NCI-H1105 (cell line): ENCODE results near the gene ARHGAP6.

ENCODE experiments used
- DNase-seq: peaks from one replicate; lab custom pipeline; 2025; lab: John Stamatoyannopoulos, UW

Gene ARHGAP6

DNA sequence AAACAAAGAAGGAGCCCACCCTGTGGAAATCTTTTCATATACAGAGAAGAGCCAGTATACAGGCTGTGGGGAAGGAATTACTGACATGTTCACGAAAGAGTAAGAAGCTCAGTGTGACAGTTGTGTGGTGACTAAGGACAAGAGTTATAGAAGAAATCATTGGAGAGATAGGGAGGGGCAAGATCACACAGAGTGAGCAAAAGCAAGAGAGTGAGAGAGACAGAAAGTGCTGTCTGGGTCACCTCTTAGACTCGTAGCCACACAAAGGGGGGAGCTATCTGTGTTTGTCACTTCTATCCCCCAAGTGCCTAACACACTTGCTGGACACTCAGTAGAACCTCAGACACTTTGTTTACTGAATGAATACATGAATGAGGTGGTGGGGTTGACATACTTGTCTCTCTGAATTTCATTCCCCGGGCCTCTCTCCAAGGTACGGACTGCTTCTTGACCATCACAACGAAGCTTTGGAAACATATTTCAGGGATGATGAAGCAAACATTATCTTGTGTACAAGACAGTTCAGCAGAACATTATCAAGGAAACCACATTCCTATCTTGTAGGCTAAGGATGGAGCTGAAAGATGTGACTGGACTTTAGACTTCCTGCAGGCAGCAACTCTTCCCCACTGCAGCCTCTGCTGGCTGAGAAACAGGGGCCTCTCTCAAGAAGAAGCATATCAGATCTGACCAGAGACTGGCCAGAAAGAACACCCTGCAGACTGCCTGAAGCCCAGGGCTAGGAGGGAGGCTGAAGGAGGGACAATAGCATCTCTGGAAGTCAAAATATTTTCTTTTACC lies 204.3 kb downstream of the ARHGAP6 start:
- DNase-seq = no peak

DNA sequence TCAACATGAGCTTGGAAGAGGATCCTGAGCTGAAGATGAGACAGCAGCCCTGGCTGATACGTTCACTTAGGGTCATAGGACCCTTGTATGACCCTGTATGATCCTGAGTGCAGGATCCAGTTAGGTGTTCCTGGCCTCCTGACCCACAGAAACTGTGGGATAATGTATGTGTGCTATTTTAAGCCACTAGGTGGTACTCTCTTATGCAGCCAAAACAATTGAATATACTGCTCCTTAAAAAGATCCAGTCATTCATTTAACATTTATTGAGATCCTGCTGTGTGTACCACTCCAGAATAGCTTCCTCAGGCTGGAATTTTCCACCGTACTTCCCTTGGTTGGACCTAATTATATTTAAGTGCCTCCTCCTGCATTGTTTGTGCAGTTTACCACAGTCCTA lies 205.4 kb downstream of the ARHGAP6 start:
- DNase-seq = no peak

DNA sequence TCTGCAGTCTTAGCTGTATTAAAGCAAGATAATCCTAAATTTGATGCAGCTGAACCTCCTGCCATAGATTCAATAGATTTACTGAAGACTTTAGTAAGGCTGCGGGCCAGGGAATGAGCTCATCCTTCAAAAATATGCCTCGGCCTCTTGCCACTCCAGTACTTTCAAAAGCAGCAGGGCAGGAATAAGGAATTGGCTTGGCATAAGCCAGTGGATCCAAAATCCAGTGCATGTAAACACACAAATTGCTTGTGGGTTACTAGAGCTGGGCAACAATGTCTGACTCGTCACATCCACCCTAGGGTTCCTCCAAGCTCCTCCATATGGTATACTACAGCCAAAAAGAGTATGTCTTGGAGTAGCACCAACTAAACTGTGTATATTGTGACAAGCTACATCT lies 207.6 kb downstream of the ARHGAP6 start:
- DNase-seq = no peak

DNA sequence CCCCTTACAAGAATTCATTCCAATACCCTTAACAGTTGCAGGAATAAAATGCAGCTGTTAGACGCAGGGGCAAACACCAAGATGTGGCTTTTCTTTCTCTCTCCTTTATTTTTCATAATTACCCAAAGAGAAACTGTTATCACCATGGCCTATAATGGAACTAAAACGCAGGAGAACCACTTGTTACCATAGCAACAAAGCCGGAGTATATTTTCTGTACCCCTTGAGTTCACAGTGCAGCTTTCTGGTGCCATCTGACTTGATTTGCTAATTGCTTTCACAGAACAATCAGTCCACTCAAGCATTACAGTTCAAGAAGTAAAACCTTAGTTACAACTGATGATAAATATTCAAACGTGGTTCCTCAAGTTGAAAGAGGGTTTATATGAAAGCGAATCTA lies 214.6 kb downstream of the ARHGAP6 start:
- no peak for DNase-seq

DNA sequence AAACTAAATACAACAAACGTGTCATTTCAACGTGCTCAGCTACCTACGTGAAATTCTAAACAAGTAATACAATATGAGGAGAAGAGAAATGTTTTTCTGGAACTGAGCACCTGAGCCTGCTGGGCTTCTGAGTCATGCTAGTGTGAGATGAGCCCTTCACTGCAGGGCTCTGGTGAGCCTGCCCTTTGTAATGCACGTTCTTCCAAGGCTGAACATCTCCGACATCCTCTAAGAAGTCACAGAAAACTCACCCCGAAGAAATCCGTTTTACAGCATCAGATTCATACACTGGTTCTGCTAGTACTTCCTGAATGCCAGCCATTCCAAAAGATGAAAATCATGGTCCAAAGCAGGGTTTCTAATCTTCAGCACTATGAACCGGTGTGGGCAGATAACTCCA lies 215.4 kb downstream of the ARHGAP6 start:
- DNase-seq = no peak

DNA sequence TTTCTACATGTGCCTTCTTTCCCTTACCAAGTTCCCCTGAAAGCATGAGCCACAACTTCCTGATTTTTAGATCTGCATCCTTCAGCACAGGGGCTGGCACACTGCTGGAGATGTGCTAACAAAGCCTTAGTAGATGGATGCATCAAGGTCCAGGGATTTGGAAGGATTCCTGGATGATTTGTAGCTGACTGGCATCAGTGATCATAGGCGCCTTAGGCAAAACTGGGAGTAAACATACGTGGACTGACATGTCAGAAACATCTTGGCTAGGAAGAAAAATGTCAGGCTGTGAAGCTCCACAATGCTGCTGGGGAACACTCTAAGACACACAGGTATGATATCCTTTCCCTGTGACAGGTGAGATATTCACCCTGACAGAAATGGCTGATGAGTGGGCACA lies 216.1 kb downstream of the ARHGAP6 start:
- no peak for DNase-seq

DNA sequence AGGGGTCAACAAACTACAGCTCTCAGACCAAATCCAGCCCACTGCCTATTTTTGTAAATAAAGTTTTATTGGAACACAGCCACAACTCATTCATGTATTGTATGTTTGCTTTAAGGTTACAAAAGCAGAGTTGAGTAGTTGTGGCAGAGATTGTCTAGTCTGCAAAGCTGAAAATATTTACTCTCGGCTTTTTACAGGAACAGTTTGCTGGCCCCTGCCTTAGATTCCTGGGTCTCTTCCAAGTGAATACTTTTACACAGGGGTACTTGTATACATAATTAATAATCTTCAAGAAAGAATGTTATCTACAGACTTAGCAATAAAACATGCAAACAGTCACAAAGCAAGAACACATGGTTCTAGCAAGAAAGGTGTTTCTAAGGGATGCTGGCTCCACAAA lies 218.3 kb downstream of the ARHGAP6 start:
- DNase-seq = no peak

DNA sequence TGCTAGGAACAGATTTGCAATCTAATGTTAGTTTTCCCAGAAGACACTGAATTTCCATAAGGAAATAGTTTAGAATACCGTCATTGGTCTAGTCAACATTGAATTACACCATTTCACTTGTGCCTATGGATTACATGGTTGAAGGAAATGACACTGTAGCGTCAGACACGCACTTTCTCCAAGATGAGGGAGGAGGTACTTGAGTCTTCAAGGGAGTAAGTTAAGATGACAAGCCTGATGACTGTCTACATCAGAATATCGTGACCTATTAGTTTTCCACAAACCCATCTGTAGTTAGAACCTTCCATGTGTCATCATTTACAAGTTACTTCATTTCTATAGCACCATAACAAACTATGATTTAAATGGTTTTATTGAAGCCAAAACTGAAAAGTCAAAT lies 218.8 kb downstream of the ARHGAP6 start:
- no peak for DNase-seq

DNA sequence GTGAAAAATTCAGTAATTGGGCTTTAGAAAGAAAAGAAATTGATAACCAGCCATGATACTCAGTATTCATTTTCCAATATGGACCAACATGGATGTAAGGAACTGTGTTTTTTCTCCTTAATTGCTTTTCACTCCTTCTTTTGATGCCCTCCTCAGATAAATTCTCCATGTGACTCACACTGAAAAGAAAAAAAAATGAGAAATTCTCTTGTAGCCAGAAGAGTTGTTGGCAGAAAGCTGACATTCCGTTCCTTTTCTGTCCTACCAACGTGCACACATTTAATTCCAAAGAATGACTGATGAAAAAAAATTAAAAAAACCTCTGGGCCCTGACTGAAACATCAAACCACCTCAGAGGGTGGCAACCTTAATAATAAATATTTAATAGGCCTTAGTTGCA lies 219.4 kb downstream of the ARHGAP6 start:
- no peak for DNase-seq

DNA sequence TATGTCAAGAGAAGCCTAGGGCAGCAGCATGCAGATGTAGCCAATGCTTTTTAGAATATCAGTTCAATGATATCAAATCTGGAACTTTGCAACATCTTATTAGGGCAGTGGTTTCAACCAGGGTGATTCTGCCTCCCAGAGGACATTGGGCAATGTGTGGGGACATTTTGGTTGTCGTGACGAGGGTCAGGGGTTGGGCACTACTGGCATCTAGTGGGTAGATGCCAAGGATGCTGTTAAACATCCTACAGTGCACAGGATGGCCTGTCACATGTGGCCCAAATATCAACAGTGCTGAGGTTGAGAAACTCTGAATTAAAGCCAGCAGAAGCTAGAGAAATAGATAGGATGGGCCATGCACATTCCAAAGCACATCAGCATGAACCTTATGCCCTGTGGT lies 220.2 kb downstream of the ARHGAP6 start:
- DNase-seq = no peak

DNA sequence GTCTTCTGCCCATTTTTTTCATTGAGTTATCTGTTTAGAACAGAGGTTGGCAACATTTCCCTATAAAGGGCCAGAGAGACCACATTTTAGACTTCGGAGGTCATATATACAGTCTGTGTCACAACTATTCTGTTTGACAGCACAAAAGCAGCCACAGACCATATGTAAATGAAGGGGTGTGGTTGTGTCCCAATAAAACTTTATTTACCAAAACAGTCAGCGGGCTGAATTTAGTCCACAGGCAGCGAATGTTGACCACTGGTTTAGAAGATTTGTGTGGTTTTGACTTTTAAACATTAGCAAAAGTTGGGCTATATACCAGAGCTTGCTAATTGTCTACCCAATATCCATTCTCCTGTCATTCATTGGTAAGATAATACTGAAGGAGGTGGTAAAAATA lies 221.7 kb downstream of the ARHGAP6 start:
- no peak for DNase-seq

DNA sequence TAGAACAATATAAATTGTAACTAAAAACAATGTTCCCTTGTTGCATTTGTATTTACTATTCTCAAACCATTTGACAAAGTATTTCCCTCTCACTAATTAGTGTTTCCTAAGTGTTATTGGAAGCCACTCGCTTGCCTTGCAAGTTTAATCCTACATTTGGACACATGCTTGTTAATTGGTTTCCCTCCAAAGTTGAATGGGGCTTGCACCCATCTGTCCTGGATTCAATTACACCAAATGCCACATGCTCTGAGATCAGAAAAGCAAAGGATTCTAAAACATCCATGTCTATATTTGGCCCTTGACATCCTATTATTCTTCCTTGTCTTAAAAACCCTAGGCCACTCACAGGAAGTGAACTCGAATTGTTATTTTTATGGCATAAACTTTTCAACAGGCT lies 225.9 kb downstream of the ARHGAP6 start:
- DNase-seq = no peak

DNA sequence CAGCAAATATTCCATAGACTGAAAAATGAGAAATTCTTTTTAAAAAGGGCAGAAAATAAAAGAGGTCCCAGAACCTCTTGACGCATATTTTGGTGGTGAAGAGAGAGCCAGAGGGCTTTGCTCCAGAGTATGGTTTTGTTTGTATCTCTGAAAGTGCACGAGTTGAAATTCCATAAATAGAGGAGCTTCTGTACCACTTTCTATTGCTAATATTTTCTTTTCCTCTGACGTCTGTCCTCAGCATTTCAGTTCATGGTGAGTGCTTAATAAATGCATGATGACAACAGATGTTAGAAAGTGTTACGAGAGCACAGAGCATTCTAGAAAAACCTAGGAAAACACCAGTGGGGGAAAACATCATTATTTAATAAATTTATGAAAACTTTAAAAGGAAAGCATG lies 227.0 kb downstream of the ARHGAP6 start:
- DNase-seq = no peak

DNA sequence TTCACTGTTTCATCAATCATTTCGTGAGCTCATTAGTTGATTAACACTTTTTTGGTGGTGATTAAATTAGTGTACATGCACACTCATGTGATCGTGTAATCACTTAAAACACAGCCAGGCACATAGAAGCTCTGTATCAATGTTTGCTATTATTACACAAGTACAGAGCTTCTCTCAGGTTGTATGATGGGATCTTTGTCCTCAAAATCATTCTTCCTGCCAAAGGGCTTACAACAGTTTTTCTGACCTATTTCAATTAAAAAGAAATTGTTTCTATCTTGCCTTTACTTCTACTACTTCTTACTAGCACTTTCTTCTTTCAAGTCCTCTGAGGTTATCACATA lies 227.4 kb downstream of the ARHGAP6 start:
- DNase-seq = no peak

DNA sequence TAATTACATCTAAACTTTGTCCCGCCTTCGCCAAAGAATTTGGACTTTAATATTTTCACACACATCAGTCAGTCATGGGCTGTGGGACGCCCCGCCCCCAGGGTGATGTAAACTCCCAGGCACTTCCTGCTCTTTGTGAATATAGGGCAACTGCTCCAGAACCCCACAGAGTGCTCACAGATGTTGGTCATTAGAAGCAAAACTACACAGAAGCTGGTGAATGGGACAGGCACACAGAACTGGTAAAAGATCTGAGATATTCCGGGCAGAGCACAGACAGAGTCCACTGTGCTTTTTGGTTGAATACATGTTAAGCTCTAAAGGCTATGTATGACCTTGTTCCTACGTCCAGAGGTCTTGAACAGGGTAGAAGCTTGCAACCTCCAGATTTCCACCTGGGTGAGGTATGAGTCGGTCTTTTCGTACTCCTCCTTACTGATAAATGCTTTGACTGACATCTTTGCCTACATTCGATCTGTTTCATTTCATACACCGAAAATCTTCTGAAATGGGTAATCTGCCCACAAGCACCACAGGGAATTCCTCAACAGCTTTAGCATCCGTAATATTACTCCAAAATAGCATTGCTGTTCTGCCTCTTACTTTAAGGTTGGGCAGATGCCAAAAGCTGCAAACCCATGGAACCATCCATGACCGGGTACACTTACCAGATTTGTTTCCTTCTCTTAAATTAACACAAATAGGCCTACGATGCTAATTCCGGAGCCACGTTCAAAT lies 227.9 kb downstream of the ARHGAP6 start:
- DNase-seq = no peak

DNA sequence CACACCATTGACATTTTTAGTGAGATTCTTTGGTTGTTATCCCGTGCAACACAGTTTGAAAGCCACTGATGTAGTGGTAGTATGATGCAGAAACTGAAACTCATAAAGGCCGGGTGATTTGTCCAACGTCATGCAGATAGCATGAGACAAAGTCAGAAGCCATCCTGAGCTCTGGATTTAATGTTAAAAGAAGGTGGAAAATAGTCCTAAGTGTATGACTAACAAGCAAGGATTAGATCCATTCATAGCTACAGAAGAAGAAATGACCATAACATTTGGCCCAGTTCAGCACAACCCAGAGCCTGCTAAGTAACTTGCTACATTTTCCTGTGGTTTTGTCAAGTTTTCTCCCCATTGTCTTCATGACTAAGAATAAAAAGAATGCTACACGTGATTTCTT lies 230.2 kb downstream of the ARHGAP6 start:
- DNase-seq = no peak

DNA sequence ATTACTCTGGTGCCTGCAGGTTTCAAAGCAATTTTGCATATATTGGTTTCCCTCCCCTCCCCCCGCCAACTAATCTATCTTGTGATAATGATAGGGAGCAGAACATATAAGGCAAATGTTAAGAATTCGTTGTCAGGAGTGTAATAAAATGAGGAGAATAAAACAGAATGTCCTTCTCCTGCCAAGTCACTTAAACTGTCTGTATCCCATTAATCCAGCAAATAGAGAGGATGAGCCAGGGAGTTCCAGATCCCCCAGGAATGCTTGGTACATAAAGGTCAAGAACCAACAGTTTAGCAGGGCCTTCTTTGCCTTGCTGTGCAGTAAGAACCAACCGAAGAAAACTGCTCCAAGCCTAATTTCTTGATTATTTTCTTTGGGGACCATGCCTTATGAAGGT lies 231.1 kb downstream of the ARHGAP6 start:
- no peak for DNase-seq

DNA sequence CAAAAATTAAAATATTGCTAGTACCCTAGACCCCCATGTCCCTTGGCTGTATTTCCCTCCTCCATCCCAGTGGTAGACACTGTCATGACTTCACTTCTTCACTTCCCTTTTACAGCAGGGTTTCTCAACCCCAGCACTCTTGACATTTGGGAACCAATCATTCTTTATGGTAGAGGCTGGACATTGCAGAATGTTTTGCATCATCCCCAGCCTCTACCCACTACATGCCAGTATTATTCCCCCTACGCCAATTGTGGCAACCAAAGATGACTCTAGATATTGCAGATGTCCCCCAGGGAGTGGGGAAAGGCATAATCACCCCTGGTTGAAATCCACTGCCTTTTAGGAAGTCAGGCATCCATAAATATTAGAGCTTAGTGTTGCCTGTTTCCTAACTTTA lies 233.9 kb downstream of the ARHGAP6 start:
- no peak for DNase-seq

DNA sequence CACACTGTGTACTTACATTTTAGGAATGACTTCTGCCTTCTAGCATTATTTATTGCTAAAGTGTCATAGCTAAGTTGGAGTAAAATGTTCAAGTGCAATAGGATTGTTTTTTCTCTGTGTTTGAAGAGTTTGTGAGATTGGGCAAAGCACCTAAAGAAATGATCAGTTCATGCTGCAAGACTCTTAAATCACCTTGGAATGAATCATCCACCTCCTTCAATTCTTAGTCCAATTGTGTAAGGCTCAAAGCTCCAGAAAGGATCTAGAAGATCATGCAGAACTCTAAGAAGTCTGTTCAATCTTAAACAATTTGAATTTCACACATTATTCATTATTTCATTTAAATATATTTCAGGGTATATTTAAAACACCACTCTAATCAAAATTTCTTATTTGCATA lies 235.4 kb downstream of the ARHGAP6 start:
- no peak for DNase-seq

DNA sequence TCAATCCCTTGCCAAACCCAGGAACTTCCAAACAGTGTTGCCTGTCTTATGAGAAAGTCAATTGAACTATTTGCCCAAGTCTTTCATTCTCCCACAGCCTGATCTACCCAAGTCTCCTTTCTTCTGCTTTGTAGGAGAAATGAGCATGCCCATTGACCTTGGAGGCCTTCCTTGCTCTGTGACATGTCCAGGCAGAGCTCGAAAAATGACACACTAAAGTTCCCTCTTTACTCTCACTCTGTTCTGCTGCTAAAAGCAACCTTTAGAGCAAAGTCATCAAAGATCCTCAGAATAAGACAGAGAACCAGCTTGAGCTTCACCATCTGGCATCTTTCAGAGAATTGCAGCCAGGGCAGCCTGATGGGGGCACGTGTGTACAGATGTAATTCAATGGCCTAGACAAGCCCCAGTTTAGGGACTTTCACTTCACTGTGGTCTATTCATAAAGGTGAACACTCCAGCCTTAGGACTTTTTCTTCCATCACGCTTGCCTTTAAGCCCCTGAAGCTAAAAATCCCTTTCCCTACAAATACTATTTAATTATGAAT lies 236.1 kb downstream of the ARHGAP6 start:
- DNase-seq = no peak

DNA sequence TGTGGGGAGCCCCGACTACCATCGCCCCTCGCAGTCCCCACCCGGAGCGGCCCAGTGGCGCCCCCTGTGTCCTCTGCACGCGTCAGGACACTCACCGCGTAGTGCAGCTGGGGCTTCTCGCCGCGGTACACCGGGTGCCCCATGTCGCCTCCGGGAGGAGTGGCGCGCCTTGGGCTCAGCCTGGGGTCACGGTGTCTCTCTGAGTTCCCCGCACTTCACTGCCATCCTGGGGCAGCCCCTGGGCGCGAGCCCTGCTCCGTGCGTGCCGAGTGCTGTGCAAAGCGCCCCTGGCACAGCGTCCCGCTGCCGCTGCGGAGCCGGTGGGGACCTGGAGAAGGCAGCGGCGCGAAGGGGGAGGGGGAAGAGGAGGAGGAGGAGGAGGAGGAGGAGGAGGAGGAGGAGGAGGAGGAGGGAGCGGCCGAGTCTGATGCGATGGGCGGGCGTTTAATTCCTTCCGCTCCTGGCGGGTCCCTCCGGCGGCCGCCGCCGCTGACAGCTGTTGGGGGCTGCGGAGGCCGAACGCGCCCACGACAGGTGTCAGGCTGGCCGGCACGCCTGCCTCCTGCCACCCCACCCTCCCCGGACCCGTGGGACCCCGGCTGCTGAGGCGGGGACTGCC lies 238.2 kb downstream of the ARHGAP6 start:
- no peak for DNase-seq

DNA sequence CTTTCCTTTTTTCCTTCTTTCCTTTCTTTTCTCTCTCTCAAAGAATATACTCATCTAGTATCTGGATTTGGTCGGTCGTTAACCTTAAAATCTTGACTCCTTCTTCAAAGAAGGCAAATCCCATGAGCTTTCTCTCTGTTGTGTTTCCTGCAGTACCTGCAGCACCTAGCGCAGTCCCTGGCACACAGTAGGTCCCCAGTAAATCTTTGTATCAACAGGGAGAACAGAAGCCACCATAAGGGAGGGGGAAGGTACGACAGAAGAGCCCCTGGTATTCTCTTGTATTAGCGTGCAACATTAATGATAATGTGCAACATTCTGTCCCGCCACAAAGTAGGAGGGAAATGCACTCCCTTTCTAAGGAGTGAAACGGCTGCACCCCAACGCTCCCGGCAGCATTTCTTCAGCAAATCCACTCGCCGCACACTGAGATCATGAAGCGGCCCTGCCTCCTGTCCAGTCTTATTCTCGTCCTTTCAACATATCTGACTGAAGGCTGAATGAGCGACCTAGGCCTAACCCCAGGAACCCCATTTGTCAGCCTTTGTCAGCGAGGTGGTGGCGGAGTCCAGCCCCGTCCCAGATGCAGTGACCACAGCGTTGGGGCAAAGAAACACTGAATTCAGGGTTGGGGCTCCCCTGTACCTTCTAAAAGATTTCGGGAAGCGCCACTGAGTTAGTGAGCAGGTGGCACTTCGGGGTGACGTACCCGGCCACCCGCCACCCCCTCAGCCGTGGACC lies 238.8 kb downstream of the ARHGAP6 start:
- no peak for DNase-seq
